Sciatic nerve (tissue), 2 donors: Measurements from ENCODE around the gene SIGLEC14. TPM values are rescaled to one million over a fixed set of nuclear protein-coding genes. Genes with fewer than 3 reads are reported as not detected.

Source experiments
- ATAC-seq: fragments of 200-7000 bp; cut with Tn5 transposase; one replicate; pipeline ENCODE4 v1.9.1; 2020; ENCODE audit warnings: mild to moderate bottlenecking, moderate library complexity
- DNase-seq: peaks from one replicate; pipeline ENCODE4 v3.0.0-alpha.2; 2020; ENCODE audit warnings: low spot score
- intact Hi-C: fragments of 100-400 bp; cut with DNase I; formaldehyde crosslinking; loops from one replicate; pipeline ENCODE4 v1.14.2; 2022
- microRNA-seq: library from miRNA; unstranded; fragments of <30 nt; microRNA quantifications from one replicate; pipeline ENCODE4 v1.2.0, GENCODE V29; 2020
- total RNA-seq: library from RNA; stranded (reverse); fragmentation: NEBNext Ultra II Directional; extraction: Animal tissue kit (Norgen Biotek cat#: 25700); gene quantifications from one replicate; pipeline ENCODE4 v1.2.1, GENCODE V29; 2021
- donor health status: DM: no; HTN: no; CAD: no.
- donor health status: DM: no; HTN: no; CAD: no.

SIGLEC14 gene
- total RNA-seq, 1 donor from 2014 or later: 4.1 TPM

GRCh38 chr19:51593969-51594773, 52.5 kb downstream of the SIGLEC14 start:
- ATAC-seq (peak; percentile 100), DNase-seq (peak; percentile 99)
- intact Hi-C loops: no loop called here

- intact Hi-C loops: no loop called here
- DNase-seq (no peak), ATAC-seq (no peak)
These were observed 53.3 kb downstream of the SIGLEC14 start for GRCh38 chr19:51593138-51593890.

Small RNAs within 50 kb of the gene (microRNA-seq; reads per million reads assigned to microRNA genes)
- gene MIR125A (3,582 reads per million, percentile 91 among the genes with 10 or more reads in this experiment), gene MIR99B (3,198 reads per million, percentile 90 among the genes with 10 or more reads in this experiment), gene MIRLET7E (1,073 reads per million, percentile 82 among the genes with 10 or more reads in this experiment)

Other genes with a start within 250 kb of the SIGLEC14 start
- 3.2 TPM for gene SIGLEC10, start 229.2 kb downstream of the SIGLEC14 start, total RNA-seq
- 0.49 TPM for gene SIGLEC8, start 188.4 kb downstream of the SIGLEC14 start, total RNA-seq
- not detected for gene CEACAM18, start 168.3 kb downstream of the SIGLEC14 start, total RNA-seq
- gene SIGLEC12, start 145.0 kb downstream of the SIGLEC14 start, total RNA-seq: not detected
- gene SIGLEC6, start 115.2 kb downstream of the SIGLEC14 start, total RNA-seq: 2.4 TPM
- gene ZNF175, start 75.5 kb downstream of the SIGLEC14 start, total RNA-seq: 17.9 TPM
- not detected for gene SIGLEC5, start 16.4 kb downstream of the SIGLEC14 start, total RNA-seq
- 47.7 TPM for gene SPACA6, start 46.5 kb upstream of the SIGLEC14 start, total RNA-seq
- gene HAS1, start 77.2 kb upstream of the SIGLEC14 start, total RNA-seq: 0.58 TPM
- 15.5 TPM for gene FPR1, start 105.1 kb upstream of the SIGLEC14 start, total RNA-seq
- 2.4 TPM for gene FPR2, start 114.4 kb upstream of the SIGLEC14 start, total RNA-seq
- 8.8 TPM for gene FPR3, start 148.3 kb upstream of the SIGLEC14 start, total RNA-seq
- gene ZNF577, start 241.1 kb upstream of the SIGLEC14 start, total RNA-seq: 25.6 TPM